ENCODE results near the gene ATRN. TPM values are rescaled to one million over a fixed set of nuclear protein-coding genes. Genes with fewer than 3 reads are reported as not detected.

Gene ATRN
- total and polyA plus RNA-seq, 2 of the 8 experiments (the other 6 are each of a cell fraction or from before 2014, with no cell fraction given): 12.0 to 17.4 TPM

DNA sequence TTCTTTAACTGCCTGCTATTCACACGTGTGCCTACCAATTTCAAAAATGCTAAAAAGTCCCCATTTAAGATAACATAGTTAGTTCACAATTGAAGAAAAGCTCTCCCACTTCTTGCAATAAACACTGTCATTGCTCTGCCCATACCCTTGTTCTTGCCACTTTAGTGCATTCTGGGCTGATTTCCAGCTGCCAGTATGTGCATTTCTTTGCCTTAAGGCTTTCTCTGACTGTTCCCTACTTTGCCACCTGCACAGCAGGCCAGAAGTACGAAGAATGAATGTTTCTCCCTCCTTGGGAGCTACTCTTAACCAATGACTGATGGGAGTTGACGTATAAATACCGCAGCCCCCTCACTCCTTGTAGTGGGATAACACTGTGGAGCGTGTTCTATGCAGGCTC, 16.0 kb upstream of the ATRN start:
- POLR2A ChIA-PET (ENCODE audit: partially characterized antibody): no interaction called here
- Histone ChIP-seq H2BK12ac (ENCODE audit: low read depth, low read length) (no peak overlapping the region), H4K8ac (ENCODE audit: extremely low read depth, insufficient read depth, low read length) (no peak overlapping the region), H2BK120ac (replicated peaks; ENCODE audit: low read depth, low read length) (no peak overlapping the region), H2BK15ac (ENCODE audit: low read length) (no peak overlapping the region), H2AFZ (ENCODE audit: low read length) (no peak overlapping the region), H3K23ac (ENCODE audit: insufficient read length) (no peak overlapping the region), H3K4me3 (ENCODE audit: extremely low read depth in 1 of 4, insufficient read depth in 2 of 4, low read depth in 3 of 4, low read length in 4 of 4) (no peak overlapping the region), H3K23me2 (ENCODE audit: low read depth, low read length) (no peaks in the 10 kb centered on the region), H3K27ac (ENCODE audit: low read depth, low read length) (no peak overlapping the region), H2BK20ac (ENCODE audit: low read length) (no peak overlapping the region), H4K91ac (replicated peaks; ENCODE audit: insufficient read length, low read length) (no peak overlapping the region), H3K14ac (ENCODE audit: insufficient read length) (no peak overlapping the region), H3K9ac (replicated peaks in 1 of 4; ENCODE audit: extremely low read depth in 1 of 4, low read depth in 3 of 4, low read length in 3 of 4) (no peak overlapping the region), H3K79me2 (ENCODE audit: control insufficient read depth in 1 of 2, insufficient read depth in 2 of 2, low read length in 2 of 2) (no peaks in the 10 kb centered on the region), H3K18ac (ENCODE audit: extremely low read depth, low read length) (no peak overlapping the region), H3K9me3 (ENCODE audit: insufficient read depth in 2 of 2, low read depth in 1 of 2, low read length in 1 of 2) (no peaks in the 10 kb centered on the region), H3K36me3 (ENCODE audit: control insufficient read depth in 2 of 4, insufficient read depth in 4 of 4, low read length in 3 of 4) (no peaks in the 10 kb centered on the region), H3K4me1 (replicated peaks in 1 of 4; ENCODE audit: control insufficient read depth in 3 of 4, insufficient read depth in 4 of 4, low read length in 3 of 4) (peaks cover 0 to 2% (median under 1%) of the 10 kb centered on the region in 4 experiments; a peak in 1 of 7 replicates), H4K20me1 (replicated peaks in 1 of 2; ENCODE audit: control insufficient read depth in 1 of 2, insufficient read depth in 2 of 2, low read length in 2 of 2) (no peaks in the 10 kb centered on the region), H3K4me2 (ENCODE audit: insufficient read depth in 1 of 2, low read depth in 2 of 2, low read length in 2 of 2) (no peak overlapping the region), H2AK5ac (ENCODE audit: low read depth, low read length) (no peak overlapping the region), H4K5ac (ENCODE audit: insufficient read length, low read depth, low read length) (no peak overlapping the region), H3K56ac (replicated peaks; ENCODE audit: insufficient read length, low read depth, low read length) (no peak overlapping the region), H2BK5ac (ENCODE audit: low read depth, low read length) (no peak overlapping the region), H3K27me3 (replicated peaks in 1 of 4; ENCODE audit: control insufficient read depth in 3 of 4, extremely low read depth in 1 of 4, insufficient read depth in 3 of 4, low read length in 3 of 4) (0 out of 7 replicates have a peak, but pooled peaks cover 0 to 3% (median 0%) of the 10 kb centered on the region in 4 experiments), H3K4ac (replicated peaks; ENCODE audit: insufficient read length, low read depth, low read length) (no peak overlapping the region), H3K79me1 (ENCODE audit: low read depth, low read length) (no peaks in the 10 kb centered on the region)
- DNase-seq (ENCODE audit: low read depth in 1 of 2, low spot score in 2 of 2) (no peak), FAIRE-seq (no peak)
- 77% methylated on average over 5 of the region's 5 CpGs; no CpG with 5 or more reads in 1 of the 2 experiments for WGBS, 2 experiments (ENCODE audit: extremely low coverage in 1 of 2, insufficient coverage in 1 of 2, insufficient read length in 1 of 2, insufficient replicate concordance in 2 of 2, low coverage in 1 of 2, low lambda C conversion rate in 2 of 2, missing lambda C conversion rate in 1 of 2)
- CTCF ChIA-PET (ENCODE audit: partially characterized antibody): interaction anchor here (1.2 to 1.4 kb wide), 2 partner anchors 15 to 96 kb away, joined by 3 to 6 read pairs; no protein-coding TSS in a partner anchor
- TF ChIP-seq NANOG (IDR thresholded peaks at IDR 0.05; ENCODE audit: insufficient read depth, low read depth, low read length, poor library complexity, severe bottlenecking): no peak
- TF ChIP-seq MAFK (IDR thresholded peaks at IDR 0.05; ENCODE audit: low read depth, low read length): no peak
- TF ChIP-seq ASH2L (IDR thresholded peaks at IDR 0.05; ENCODE audit: low read length): no peak
- TF ChIP-seq SIN3A (conservative IDR thresholded peaks at IDR 0.05 in 1 of 2, IDR thresholded peaks at IDR 0.05 in 1 of 2; ENCODE audit: low read depth in 1 of 2, low read length in 2 of 2): no peak
- no peak for TF ChIP-seq FOSL1 (IDR thresholded peaks at IDR 0.05; ENCODE audit: insufficient read depth, low read depth, low read length)
- no peak for TF ChIP-seq HDAC6 (IDR thresholded peaks at IDR 0.05; ENCODE audit: low read depth, low read length)
- TF ChIP-seq KDM5A (IDR thresholded peaks at IDR 0.05; ENCODE audit: low read length): no peak
- no peak for TF ChIP-seq BACH1 (IDR thresholded peaks at IDR 0.05; ENCODE audit: low read length)
- no peak for TF ChIP-seq EP300 (IDR thresholded peaks at IDR 0.05; ENCODE audit: borderline replicate concordance in 1 of 2, low read depth in 2 of 2, low read length in 2 of 2)
- TF ChIP-seq, protein P1, sequence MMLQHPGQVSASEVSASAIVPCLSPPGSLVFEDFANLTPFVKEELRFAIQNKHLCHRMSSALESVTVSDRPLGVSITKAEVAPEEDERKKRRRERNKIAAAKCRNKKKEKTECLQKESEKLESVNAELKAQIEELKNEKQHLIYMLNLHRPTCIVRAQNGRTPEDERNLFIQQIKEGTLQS (IDR thresholded peaks at IDR 0.05; ENCODE audit: insufficient read depth, low read depth, low read length): no peak
- no peak for TF ChIP-seq CHD1 (IDR thresholded peaks at IDR 0.05; ENCODE audit: low read depth, low read length)
- no peak for TF ChIP-seq ZNF274 (IDR thresholded peaks at IDR 0.05; ENCODE audit: borderline replicate concordance, extremely low read depth, low read length)
- no peak for TF ChIP-seq JUN (IDR thresholded peaks at IDR 0.05; ENCODE audit: low read depth, low read length)

All from H1 (cell line).